Limb (tissue), 2 donors: ENCODE measurements around the gene GLI2.

Source experiments
- DNase-seq, 2 donors: peaks; one replicate each; pipeline ENCODE4 v3.0.0-alpha.2; 2016; ENCODE audit errors: extremely low spot score in 2 of 2

GLI2 gene

GRCh38 chr2:120754067-120754960 lies 18.6 kb downstream of the GLI2 start:
- no peak for DNase-seq

GRCh38 chr2:120758181-120759144 lies 22.8 kb downstream of the GLI2 start:
- peak; percentile 87 to 90 for DNase-seq

GRCh38 chr2:120759543-120760331 lies 24.1 kb downstream of the GLI2 start:
- peak in 1 of 2 donors; percentile 16 for DNase-seq

- peak in 1 of 2 donors; percentile 14 for DNase-seq
Observed at GRCh38 chr2:120760446-120761135, 24.9 kb downstream of the GLI2 start.

GRCh38 chr2:120761164-120761861 lies 25.6 kb downstream of the GLI2 start:
- no peak for DNase-seq

GRCh38 chr2:120761911-120762310 lies 26.2 kb downstream of the GLI2 start:
- peak in 1 of 2 donors; percentile 22 for DNase-seq

GRCh38 chr2:120762341-120763061 lies 26.8 kb downstream of the GLI2 start:
- peak in 1 of 2 donors; percentile 11 for DNase-seq

- DNase-seq: peak in 1 of 2 donors; percentile 32
Observed at GRCh38 chr2:120763508-120763907, 27.8 kb downstream of the GLI2 start.

- DNase-seq: peak in 1 of 2 donors; percentile 29
Observed at GRCh38 chr2:120763931-120764330, 28.3 kb downstream of the GLI2 start.

- DNase-seq: peak in 1 of 2 donors; percentile 21
Observed at GRCh38 chr2:120764492-120764891, 28.8 kb downstream of the GLI2 start.

- DNase-seq: peak in 1 of 2 donors; percentile 55
Observed at GRCh38 chr2:120764991-120765677, 29.5 kb downstream of the GLI2 start.

GRCh38 chr2:120765678-120766469 lies 30.2 kb downstream of the GLI2 start:
- peak; percentile 42 to 62 for DNase-seq

- DNase-seq: peak in 1 of 2 donors; percentile 28
Observed at GRCh38 chr2:120766470-120767351, 31.0 kb downstream of the GLI2 start.

- DNase-seq: peak in 1 of 2 donors; percentile 21
Observed at GRCh38 chr2:120767486-120768005, 31.9 kb downstream of the GLI2 start.

GRCh38 chr2:120768112-120769048 lies 32.7 kb downstream of the GLI2 start:
- peak in 1 of 2 donors; percentile 29 for DNase-seq
